DMS53 (cell line): ENCODE data around the gene ADGRG3.

ENCODE experiments used
- DNase-seq: peaks from one replicate; lab custom pipeline; 2025; lab: John Stamatoyannopoulos, UW

ADGRG3 gene, protein sequence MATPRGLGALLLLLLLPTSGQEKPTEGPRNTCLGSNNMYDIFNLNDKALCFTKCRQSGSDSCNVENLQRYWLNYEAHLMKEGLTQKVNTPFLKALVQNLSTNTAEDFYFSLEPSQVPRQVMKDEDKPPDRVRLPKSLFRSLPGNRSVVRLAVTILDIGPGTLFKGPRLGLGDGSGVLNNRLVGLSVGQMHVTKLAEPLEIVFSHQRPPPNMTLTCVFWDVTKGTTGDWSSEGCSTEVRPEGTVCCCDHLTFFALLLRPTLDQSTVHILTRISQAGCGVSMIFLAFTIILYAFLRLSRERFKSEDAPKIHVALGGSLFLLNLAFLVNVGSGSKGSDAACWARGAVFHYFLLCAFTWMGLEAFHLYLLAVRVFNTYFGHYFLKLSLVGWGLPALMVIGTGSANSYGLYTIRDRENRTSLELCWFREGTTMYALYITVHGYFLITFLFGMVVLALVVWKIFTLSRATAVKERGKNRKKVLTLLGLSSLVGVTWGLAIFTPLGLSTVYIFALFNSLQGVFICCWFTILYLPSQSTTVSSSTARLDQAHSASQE

DNA sequence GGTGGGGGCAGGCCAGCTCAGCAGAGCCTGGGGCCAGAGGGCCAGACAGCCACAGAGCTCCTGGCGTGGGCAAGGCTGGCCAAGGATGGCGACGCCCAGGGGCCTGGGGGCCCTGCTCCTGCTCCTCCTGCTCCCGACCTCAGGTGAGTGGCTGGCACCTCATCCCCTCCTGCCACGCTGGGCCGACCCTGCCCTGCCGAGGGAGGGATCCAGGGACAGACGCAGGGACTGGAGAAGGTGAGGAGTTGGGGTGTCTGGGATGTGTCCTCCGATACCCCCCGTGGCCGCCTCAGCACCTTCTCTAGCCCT, at the start of gene ADGRG3:
ADGRG3 (plus strand) TSS at position 44 of the 309 bp plus-strand sequence; CDS start at position 86, 42 bp downstream.
- no peak for DNase-seq

DNA sequence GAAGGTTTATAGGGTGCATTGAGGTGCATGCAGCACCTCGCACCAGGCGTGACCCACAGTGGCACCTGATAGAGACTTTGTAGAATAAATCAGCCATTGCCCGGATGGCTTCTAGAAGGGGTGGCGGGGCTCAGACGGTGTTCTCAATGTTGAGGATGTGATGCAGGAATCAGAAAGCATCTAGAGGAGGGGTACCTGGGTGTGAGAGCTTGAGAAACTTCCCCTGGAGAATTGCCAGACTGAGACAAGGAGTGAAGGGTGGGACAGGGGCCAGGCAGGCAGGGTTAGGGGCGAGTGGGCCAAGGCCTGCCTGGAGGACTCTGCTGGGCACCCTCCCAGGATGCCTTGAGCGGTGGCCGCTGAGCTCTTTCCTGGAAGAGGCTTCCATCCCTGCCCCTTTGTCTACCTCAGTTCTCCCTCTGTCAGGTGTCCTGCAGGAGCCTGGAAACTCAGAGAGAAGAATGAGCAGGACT, 48.9 kb upstream of the ADGRG3 start:
- DNase-seq: no peak

DNA sequence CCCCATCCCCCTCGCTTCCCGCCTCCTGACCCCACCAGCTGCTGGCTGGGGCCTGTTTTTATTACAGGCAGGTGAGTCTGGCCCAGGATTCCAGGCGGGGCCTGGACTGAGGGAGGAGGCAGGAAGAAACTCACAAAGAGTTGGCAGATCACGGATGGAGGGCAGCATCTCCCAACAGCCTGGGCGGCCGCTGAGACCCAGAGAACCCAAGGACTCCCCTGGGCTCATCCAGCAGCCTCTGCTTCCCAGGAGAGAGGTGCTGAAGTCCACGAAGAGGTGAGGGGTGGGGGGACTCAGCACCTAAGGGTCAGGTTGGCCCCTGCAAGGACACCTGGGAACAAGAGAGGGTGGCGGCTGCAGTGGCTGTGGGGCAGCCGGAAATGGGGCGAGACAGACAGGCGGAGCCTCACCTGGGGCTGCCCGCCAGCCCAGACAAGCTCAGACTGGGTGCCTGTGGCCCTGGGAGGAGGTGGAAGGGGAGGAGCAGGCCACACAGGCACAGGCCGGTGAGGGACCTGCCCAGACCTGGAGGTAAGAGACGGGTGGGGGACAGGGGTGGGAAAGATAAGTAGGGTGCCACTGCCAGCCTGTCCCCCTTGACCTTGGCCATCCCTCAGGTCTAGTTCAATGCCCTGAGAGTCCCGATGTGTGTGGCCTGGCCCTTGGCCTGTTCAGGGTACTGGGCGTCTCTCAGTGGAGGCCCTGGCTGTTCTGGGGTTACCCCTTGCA, 48.3 kb upstream of the ADGRG3 start:
- DNase-seq: peak; percentile 98

DNA sequence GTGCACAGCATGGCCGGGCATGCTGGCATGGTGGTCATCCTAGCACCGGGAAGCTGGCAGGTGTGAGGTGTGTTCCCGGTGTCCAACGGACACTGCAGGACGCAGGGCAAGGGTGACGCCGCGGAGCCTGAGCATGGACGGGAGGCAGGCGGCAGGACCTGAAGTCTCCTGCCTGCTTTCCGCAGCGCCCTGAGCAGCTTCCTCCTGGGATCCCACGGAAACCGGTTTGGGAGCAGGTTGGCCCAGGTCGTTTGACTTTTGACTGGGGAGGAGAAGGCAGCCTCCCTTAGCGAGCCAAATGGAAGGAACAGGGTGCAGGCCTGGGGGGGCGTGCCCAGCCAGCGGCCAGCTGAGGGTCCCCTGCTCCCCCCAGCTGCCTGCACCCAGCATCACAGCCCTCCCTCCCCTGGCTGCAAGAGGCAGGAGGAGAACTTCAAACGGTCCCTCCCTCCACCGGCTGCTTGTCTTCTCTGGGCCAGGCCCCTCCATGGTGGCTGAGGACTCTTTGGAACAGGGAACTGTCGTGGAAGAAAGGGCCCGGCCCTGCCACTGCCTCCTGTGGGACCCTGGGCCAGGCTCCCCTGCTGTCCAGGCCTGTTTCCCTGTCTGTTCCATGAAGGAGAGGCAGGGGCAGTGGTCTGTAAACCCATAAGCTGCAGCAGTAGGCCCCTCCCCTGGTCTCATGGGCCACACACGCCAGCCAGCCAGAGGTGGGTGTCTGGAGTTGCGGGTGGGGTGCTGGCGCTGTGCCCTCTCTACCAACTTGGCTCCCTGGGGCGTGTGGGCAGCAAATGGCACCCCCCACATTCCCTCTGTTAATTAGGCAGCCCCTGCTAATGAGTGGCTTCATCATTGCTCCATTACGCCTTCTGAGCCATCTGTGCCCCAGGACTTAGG, 47.5 kb upstream of the ADGRG3 start:
- DNase-seq: peak; percentile 88

DNA sequence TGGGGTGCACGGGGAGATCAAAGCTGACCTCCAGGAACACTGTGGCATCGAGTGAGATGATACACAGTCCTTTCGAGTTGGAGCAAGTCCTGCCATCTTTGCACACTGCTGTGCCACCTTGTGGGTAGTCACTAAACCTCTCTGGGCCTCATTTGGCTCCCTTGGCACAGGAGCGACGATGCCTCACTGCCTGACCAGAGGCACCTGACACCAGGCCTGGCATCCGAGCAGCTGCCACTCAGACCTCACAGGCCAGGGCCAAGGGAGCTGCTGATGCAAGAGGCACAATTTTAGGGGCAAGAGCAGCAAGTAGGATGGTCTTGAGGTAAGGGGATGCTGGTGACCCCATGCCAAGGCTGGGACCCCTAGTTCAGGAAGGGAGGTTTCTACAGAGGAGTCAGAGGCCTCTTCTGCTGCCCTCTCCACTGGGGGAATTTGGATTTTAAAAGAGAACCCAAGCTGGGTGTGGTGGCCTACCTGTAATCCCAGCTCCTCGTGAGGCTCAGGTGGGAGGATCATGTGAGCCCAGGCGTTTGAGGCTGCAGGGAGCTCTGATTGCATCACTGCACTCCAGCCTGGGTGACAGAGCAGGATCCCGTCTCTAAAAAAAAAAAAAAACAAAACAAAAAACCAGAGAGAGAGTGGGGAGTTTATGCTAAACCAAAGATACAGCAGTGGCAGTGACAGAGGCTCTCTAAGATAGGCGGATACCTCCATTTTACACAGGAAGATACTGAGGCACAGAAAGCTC, 46.4 kb upstream of the ADGRG3 start:
- peak; percentile 63 for DNase-seq

DNA sequence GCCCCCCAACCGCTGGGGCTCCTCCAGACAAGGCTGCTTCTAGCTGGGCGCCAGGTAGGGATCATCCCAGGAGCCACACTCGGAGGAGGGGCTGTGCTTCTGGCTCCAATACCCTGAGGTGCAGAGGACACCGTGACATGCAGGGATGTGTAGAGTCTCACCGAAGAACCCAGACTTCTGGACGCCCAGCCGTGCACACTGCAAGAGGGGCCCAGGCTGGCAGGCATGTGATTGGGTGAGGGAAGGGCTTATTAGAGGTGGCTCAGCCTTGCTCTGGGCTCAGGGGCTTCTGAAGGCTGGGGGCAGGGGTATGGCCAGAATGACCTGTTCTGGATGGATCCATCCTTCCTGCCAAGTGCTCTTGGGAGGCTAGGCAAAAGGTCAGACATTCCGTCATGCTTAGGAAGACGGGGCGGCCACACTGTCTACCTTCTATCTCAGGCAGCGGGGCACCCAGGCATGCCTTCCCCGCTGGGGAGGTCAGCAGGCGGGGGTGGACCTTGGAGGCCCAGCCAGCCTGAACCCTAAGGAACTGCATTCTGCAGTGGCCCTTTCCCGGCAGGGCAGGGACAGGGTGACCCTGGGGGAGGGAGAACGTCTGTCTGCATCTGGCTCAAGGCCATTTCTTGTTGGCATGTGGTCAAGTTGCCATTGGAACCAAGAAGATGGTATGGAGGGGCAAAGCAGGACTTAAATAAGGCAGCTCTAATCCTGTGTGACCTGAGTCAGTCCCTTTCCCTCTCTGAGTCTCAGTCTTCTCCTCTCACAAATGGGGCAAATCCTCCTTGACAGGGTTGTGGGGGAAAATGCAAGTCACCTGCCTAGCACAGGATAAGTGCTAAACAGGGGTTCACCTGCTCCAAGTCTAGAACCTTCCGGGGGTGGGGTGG, 45.5 kb upstream of the ADGRG3 start:
- DNase-seq: peak; percentile 28

DNA sequence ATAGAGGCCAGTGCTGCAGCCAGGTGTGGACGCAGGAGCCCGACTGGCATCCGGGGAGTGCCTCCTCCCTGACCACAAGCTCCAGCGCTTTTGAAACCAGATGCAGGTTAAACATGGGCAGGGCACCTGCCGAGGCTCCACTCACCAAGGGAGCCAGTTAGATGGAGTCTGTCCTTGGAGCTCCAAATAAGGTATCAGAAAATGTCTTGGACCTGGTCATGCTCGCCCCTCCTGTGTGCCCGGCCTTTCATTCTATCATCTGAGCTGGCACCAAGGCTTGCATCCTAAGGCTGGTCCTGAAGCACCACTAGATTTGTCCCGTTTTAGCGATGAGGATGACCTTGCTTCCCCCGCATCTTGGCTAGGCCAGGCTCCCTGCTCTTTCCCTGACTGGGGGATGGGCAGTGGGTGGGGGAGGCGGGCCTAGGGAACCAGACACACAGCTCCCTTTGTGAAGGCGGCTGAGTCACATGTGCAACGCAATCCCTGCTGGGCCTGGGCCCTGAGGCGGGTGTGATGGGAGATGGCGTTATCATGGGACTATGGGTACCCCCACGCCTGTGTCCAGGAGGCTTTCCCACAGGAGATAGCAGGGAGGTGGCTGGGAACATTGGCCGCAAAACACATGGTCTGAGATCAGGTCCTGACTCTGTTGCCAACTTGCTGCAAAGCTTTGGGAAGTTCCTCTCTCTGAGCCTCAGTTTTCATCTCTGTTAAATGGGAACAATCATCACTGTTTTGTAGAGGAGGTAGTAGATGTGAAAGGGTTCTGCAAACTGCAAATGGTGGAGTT, 44.7 kb upstream of the ADGRG3 start:
- peak; percentile 86 for DNase-seq

DNA sequence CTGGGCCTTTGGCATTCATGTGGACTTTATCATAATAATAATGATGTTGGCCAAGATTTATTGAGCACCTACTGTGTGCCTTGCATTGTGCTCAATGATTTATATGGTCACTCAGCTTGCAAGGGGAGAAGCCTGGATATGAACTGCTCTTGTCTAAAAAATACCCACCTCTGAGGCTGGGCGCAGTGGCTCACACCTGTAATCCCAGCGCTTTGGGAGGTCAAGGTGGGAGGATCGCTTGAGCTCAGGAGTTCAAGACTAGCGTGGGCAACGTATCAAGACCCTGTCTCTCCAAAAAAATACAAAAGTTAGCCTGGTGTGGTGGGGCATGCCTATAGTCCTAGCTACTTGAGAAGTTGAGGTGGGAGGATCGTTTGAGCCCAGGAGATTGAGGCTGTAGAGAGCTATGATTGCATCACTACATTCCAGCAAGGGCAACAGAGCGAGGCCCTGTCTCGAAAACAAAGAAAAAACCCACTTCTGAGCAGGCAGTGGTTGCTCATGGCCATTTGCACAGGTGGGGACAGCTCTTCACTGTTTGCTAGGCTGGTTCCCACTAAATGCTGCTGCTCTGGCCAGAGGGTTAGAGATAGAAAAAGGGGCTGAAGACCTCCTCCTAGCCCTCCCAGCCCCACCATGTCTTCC, 43.9 kb upstream of the ADGRG3 start:
- no peak for DNase-seq

DNA sequence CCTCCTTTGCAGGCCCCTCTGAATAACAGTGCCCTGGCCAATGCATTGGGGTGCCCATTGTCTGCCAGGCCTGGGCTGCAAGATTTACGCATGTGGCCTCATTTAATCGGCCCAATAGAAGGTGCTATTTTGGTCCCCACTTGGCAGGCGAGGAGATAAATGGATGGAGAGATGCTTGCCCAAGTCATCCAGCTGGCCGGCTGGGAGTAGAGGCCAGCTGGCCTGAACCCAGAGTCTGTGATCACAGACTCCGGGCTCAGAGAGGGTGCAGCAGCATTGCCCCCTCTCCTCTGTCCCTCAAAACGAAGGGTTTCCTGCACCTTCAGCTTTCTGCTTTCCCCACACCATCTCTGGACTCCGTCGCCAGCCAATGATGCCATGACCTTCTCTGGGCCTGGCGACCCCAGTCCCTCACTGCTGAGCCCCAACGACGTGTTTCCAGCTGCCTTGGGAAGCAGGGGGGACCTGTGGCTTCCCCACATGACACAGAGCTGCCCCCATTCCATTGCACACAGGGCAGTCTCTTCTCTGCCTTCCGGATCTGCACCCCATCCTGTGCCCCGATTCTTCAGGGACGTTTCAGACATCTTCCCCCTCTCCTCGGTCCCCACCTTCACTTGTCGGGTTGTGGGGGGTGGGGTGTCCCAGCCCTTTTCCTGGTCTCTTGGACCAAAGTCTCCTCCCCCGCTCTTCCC, 43.2 kb upstream of the ADGRG3 start:
- DNase-seq: no peak

DNA sequence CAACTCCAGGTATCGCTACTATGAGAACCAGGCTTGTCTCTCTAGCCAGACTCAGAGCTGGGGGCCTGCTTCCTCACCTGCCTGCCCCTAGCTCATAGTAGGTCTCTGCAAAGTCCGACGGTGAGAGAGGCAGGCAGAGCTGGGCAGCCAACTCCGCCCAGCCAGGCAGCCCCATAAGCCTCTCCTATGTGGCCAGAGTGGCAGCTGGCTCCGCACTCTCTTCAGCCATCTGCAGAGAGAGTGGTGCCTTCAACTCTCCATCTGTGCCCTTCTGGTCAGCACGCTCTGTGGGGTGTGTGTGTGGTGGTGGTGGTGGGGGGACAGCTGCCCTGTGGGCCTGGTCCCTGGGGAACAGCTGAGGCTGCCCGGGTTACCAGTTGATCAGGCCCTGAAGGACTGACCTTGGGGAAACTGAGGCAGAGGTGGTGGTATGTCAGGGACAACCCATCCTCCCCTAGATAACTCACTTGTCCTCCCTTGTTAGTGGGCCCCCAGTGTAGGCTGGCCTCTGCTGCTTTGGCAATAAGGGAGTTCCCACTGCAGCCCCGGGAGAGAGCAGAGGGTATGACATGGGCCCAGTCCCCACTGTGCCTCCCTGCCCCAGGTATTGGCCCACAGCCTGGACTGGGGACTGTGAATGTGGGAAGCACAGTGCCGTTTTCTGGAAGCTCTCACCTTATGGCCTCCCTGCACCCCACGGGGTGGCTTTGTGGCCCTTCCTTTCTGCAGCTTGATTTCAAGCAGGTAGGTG, 41.5 kb upstream of the ADGRG3 start:
- no peak for DNase-seq

DNA sequence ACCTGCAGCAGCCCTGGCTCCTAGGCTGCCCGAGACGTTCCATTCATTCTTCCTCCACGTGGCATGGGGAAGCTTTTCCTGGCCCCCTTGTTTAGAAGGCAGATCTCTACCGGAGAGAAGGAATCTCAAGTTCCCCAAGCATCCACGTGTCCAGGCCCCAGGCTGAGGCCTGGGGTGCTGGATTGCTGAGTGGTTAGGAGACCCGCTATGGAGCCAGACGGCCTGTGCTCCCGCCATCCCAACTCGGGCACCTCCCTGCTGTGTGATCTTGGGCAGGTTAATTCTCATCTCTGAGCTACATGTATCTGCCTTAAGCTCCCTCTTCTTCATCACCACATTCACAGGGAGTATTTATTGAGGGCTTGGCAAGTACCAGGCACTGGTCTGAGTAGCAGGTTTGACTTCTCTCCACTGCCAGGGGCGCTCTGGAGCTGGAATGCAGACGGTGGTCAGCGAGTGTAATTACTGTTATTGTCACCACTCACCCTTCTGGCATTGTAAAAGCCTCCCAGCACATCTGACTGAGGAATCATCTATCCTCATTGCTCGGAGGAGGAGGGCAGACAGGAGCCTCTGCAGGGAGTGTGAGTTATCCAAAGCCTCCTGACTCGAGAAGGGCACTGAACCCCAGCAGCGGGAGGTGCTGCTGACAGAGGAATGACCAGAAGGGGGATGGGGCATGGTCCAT, 40.8 kb upstream of the ADGRG3 start:
- peak; percentile 22 for DNase-seq

DNA sequence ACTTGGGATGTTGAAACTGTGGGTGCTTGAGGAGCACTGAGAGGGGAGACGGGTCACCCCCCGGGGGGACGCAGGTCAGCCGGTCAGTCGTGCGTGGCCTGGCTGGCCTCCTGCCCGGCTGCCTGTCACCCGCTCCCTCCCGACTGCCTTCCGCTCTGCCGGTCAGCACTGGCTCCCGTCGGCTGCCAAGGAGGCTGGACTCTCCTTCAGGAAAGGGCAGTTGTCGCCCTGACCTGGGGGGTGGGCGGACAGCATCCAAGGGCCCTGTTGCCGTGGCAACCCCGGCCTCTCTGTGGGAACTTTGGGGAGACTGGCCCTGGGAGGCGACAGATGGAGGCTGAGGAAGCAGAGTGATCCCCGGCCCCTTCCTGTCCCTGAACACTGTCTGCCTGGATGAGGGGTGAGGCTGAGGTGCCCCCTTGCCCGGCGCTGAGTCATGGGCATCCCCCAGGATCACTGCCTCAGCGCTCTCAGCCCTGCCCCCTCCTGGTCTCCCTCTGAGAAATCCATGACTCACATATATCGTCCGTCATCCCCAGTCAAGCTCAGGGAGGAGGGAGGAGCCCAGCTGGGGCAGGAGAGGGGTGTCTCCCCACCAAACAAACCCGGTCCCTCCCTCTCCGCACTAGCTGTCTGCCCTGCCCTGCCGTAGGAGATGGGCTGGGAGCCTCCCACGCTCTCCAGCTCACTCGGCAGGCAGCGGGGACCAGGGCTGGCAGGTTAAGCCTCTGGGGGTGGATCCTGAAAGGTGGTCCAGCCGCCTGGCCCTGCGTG, 39.9 kb upstream of the ADGRG3 start, which contains the start of gene ADGRG1:
ADGRG1 (plus strand) TSS at position 623 of the 774 bp plus-strand sequence. CDS start 21,658 bp downstream, outside the sequence.
- peak; percentile 31 for DNase-seq

DNA sequence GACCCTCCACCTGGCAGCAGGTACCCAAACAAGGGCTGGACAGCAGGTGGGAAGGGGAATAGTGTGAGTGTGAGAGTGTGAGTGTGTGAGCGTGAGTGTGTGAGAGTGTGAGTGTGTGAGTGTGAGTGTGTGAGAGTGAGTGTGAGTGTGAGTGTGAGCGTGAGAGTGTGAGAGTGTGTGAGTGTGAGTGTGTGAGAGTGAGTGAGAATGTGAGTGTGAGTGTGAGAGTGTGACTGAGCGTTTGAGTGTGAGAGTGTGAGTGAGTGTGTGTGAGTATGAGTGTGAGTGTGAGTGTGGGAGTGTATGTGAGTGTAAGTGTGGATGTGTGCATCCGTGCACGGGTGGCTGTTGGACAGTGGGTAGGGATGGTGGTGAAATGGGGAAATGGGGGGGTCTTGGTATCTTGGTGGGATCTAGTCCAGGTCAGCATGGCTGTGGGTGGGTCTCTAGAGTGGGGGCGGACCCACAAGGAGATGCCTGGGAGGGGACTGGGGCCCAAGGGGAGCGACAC, 39.3 kb upstream of the ADGRG3 start:
- no peak for DNase-seq

DNA sequence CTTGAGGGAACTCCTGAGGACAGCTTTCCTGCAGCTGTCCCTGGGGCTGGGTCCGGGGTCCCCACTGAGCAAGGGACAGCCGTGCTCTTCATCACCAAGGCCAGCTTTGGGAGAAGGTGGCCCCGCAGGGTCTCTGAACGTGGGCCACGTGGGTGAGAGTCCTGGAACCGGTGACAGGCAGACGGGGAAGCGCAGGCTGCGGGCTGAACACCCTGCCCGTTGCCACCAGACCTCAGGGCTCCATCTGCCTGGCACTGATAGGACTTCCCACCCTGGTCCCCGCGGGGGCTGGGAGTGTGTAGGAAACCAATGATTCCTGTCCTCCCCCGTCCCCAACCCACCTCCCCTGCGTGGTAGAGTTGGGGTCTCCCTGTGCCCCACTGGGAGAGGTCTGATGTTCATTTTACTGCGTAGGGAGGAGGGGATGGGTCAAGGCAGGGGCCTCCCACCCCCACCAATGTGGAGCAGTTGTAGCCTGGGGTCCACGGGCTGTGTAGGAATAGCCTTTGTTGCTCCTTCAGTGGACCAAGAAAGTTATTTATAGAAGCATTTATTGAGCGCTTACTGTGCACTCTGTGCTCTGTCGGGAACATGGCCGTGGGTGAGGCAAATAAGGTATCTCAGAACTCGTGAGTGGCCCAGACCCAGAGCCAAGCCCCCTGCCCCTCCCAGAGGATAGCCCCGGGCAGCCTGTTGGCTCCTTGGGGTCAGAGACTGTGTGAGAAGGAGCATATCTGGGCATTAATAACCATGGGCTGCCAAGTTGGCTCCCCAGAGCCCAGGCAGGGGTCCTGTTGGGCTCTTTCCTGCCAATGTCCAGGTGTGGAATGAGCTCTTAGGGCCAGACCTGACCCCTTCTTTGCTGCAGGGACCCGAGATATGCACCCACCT, 38.3 kb upstream of the ADGRG3 start:
- no peak for DNase-seq

DNA sequence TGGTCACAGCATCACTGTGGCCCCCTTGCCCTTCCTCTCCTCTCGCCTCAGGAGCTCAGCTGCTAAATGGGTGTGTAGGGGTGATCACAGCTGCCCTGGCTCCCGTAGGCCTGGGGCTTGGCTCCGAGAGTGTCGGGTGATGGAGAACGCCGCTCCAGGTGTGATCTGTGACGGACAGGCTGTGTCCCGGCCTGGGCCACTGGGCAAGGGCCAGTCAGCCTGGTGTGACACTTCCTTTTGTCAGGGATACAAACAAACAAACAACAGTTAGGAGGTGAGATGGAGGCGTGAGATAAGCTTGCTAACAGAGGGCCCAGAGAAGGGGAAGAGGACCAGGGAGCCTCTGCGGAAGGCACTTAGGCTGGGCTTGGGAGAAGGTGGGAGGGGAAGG, 37.7 kb upstream of the ADGRG3 start:
- peak; percentile 34 for DNase-seq
